DND-41 (cell line): ENCODE measurements around the gene BLVRA.

Experiments
- ATAC-seq: fragments of 200-7000 bp; cut with Tn5 transposase; 3 replicates; pipeline ENCODE4 v1.9.1; 2021; ENCODE audit warnings: low read depth; ENCODE audit not compliant: insufficient read depth
- DNase-seq: peaks from one replicate; pipeline ENCODE4 v3.0.0-alpha.2; 2020
- H2AFZ ChIP-seq: 2 replicates; pipeline ENCODE4 v1.6.0; 2012; ENCODE audit warnings: low read depth, low read length
- H3K27ac ChIP-seq: 2 replicates; pipeline ENCODE4 v1.5.1; 2012; ENCODE audit warnings: low read length, inconsistent platforms
- H3K27me3 ChIP-seq: fragments of 200-600 bp; sonication (generic); 2 replicates; pipeline ENCODE4 v1.6.0; 2012; ENCODE audit warnings: low read length, mild to moderate bottlenecking, inconsistent platforms; ENCODE audit not compliant: insufficient read depth, poor library complexity
- H3K36me3 ChIP-seq: 2 replicates; pipeline ENCODE4 v1.5.1; 2012; ENCODE audit warnings: low read length, inconsistent platforms; ENCODE audit not compliant: insufficient read depth
- H3K4me1 ChIP-seq: 2 replicates; pipeline ENCODE4 v1.5.1; 2012; ENCODE audit warnings: mild to moderate bottlenecking, low read length; ENCODE audit not compliant: insufficient read depth
- H3K4me2 ChIP-seq: 2 replicates; pipeline ENCODE4 v1.6.0; 2012; ENCODE audit warnings: mild to moderate bottlenecking, moderate library complexity, low read length, inconsistent platforms; ENCODE audit not compliant: insufficient read depth
- H3K4me3 ChIP-seq, 2 experiments: fragments of 200-600 bp in 1 of 2; shearing (Covaris generic) in 1 of 2; 2 replicates each; pipeline ENCODE4 v1.5.1; 2012 to 2016; ENCODE audit warnings: inconsistent platforms in 2 of 2, low read length in 2 of 2, mild to moderate bottlenecking in 2 of 2, low read depth in 1 of 2, moderate library complexity in 1 of 2
- H3K79me2 ChIP-seq: 2 replicates; pipeline ENCODE4 v1.6.0; 2012; ENCODE audit warnings: low read length, inconsistent platforms; ENCODE audit not compliant: insufficient read depth
- H3K9ac ChIP-seq: 2 replicates; pipeline ENCODE4 v1.6.0; 2012; ENCODE audit warnings: low read depth, mild to moderate bottlenecking, inconsistent platforms, low read length, moderate library complexity
- H3K9me3 ChIP-seq: 2 replicates; pipeline ENCODE4 v1.5.1; 2012; ENCODE audit warnings: low read length, moderate library complexity, mild to moderate bottlenecking, inconsistent platforms; ENCODE audit not compliant: insufficient read depth, severe bottlenecking
- H4K20me1 ChIP-seq: 2 replicates; pipeline ENCODE4 v1.6.0; 2012; ENCODE audit warnings: low read length; ENCODE audit not compliant: insufficient read depth
- EZH2 ChIP-seq: IDR thresholded peaks from 3 replicates; pipeline ENCODE4 v1.6.1; 2012; ENCODE audit warnings: borderline replicate concordance, low read depth, mild to moderate bottlenecking, moderate library complexity, low read length, inconsistent platforms; ENCODE audit not compliant: severe bottlenecking
- TF ChIP-seq, protein P1 (sequence below): IDR thresholded peaks from 2 replicates; pipeline ENCODE4 v1.5.1; 2012; ENCODE audit warnings: borderline replicate concordance, low read length, moderate library complexity, mild to moderate bottlenecking; ENCODE audit not compliant: poor library complexity, severe bottlenecking; ENCODE audit errors: extremely low read depth

BLVRA gene

DNA sequence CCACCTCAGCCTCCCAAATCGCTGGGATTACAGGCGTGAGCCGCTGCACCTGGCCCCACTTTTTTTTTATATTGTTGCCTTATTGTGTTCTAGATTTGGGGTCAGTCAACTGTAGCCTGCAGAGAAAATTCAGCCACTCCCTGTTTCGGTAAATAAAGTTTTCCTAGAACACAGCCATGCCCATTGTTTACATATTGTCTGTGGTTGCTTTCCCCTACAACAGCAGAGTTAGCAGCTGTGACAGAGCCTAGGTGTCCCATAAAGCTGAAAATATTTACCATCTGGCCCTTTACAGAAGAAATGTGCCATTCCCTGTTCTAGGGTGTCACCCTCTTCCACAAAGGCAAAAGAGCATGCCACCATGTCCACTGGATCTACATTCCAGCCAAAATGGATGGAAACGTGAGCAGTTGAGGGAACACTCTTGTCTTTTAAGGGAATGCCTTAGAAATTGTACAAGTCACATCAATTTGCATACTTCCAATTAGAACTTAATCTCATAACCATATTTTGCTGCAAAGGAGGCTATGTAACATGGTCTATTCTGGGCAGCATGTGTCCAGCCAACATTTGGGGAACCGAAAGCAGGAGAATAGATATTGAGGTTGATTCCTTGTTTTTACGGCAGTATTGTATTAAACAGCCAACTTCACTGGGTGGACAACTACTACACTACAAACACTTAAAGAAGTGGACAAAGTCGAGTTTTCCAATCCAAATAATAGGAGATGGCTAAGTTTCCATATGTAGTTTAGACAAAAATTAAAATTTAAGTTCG, 11.0 kb upstream of the BLVRA start:
- Histone ChIP-seq H3K9ac (no peak overlapping the region), H3K79me2 (no peaks in the 10 kb centered on the region), H3K27me3 (no peaks in the 10 kb centered on the region), H2AFZ (no peak overlapping the region), H3K4me1 (no peaks in the 10 kb centered on the region), H3K36me3 (no peaks in the 10 kb centered on the region), H4K20me1 (no peaks in the 10 kb centered on the region), H3K4me2 (no peak overlapping the region), H3K4me3 (no peak overlapping the region), H3K27ac (no peak overlapping the region), H3K9me3 (no peaks in the 10 kb centered on the region)
- DNase-seq (no peak), ATAC-seq (no peak)
- TF ChIP-seq EZH2, result no peak
- TF ChIP-seq, protein P1, sequence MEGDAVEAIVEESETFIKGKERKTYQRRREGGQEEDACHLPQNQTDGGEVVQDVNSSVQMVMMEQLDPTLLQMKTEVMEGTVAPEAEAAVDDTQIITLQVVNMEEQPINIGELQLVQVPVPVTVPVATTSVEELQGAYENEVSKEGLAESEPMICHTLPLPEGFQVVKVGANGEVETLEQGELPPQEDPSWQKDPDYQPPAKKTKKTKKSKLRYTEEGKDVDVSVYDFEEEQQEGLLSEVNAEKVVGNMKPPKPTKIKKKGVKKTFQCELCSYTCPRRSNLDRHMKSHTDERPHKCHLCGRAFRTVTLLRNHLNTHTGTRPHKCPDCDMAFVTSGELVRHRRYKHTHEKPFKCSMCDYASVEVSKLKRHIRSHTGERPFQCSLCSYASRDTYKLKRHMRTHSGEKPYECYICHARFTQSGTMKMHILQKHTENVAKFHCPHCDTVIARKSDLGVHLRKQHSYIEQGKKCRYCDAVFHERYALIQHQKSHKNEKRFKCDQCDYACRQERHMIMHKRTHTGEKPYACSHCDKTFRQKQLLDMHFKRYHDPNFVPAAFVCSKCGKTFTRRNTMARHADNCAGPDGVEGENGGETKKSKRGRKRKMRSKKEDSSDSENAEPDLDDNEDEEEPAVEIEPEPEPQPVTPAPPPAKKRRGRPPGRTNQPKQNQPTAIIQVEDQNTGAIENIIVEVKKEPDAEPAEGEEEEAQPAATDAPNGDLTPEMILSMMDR, result no peak

DNA sequence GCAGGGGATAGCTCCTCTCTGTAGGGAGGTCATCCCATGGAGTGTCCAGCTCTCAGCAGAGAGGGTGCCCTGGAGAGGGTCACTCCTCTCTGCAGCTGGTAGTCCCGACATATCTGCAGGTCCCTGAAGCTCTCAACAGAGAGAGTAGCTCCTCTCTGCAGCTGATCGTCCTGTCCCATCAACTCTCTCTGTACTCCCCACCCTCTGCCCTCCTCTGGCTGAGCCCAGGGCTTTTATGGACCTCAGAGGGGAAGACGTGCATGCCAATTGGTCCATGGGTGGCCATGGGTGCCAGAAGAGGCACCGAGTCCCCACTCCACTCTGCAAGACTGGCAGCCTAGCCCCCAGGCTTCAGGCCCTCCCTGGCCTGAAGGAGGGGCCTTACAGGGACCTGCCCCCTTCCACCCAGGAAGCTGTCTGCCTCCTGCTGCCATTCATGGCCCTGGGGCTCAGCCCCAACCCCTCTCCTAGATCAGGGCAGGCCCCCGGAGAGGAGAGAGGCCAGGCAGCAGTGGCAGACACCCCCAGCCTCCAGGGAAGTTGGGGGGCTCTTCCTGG, 9.0 kb upstream of the BLVRA start:
- H3K9me3 ChIP-seq, result no peaks in the 10 kb centered on the region
- no peaks in the 10 kb centered on the region for H4K20me1 ChIP-seq
- no peaks in the 10 kb centered on the region for H3K79me2 ChIP-seq
- no peak for DNase-seq
- H3K9ac ChIP-seq, result no peak overlapping the region
- no peak for ATAC-seq
- no peak overlapping the region for H3K4me2 ChIP-seq
- H3K4me1 ChIP-seq, result no peaks in the 10 kb centered on the region
- no peak overlapping the region for H3K27ac ChIP-seq
- H3K4me3 ChIP-seq, result no peak overlapping the region
- no peak overlapping the region for H2AFZ ChIP-seq
- no peaks in the 10 kb centered on the region for H3K27me3 ChIP-seq
- no peaks in the 10 kb centered on the region for H3K36me3 ChIP-seq
- no peak for TF ChIP-seq EZH2
- TF ChIP-seq, protein P1, result no peak

DNA sequence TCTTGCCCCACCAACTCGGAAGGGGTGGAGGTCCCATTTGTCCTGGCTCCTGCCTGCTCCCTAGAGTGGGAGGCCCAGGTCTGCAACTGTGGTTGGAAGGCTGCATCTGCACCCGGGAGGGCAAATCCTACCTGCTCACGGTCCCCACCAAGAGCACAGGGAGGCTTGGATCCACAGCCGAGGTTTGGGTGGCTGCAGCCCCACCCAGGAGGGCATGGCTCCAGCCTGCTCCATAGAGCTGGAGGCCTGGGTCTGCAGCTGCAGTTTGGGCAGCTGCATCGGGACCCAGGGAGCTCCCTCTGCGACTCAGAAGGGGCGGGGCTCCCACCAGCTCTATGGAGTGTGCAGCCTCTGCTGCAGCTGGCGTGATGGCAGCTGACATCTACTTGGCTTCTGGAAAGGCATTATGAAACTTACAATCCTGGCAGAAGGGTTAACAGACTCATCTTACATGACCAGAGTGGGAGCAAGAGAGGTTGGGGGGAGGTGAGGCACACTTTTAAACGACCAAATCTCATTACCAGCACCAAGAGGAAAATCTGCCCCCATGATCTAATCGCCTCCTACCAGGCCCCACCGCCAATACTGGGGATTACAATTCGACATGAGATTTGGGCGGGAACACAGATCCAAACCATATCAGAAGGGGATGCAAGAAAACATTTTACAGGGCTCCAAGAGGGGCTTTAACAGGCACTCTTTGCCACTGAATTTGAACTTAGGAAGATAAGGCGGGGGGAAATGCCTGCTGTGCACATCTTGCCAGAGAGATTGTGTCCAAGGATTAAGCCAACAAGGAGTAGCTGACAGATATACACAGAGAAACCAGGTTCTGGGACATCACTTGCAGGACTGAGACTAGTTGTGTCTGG, 8.2 kb upstream of the BLVRA start:
- Histone ChIP-seq H3K4me1 (no peaks in the 10 kb centered on the region), H3K79me2 (no peaks in the 10 kb centered on the region), H3K27me3 (no peaks in the 10 kb centered on the region), H3K9me3 (no peaks in the 10 kb centered on the region), H3K9ac (no peak overlapping the region), H3K27ac (no peak overlapping the region), H3K4me3 (no peak overlapping the region), H2AFZ (no peak overlapping the region), H3K4me2 (no peak overlapping the region), H3K36me3 (no peaks in the 10 kb centered on the region), H4K20me1 (no peaks in the 10 kb centered on the region)
- TF ChIP-seq, protein P1, result no peak
- TF ChIP-seq EZH2, result no peak
- ATAC-seq (peak; percentile 54; the same call in 2 of the 3 replicates), DNase-seq (no peak)
